Ecto neural progenitor cell (in vitro differentiated cells): ENCODE measurements around the gene ZNF439.
"Not testable (repeated sequence)": the region's sequence is repeated elsewhere in the genome, so short reads cannot be mapped to it uniquely, and the experiment has no call there.

Source experiments
- DNase-seq: peaks from one replicate; pipeline ENCODE4 v3.0.0-alpha.2; 2018; ENCODE audit warnings: low spot score

ZNF439 gene

GRCh38 chr19:11868188-11868587 lies 19.7 kb downstream of the ZNF439 start:
- DNase-seq, result no peak

GRCh38 chr19:11872624-11873023 lies 24.1 kb downstream of the ZNF439 start:
- DNase-seq, result no peak

GRCh38 chr19:11873762-11874161 lies 25.2 kb downstream of the ZNF439 start:
- no peak for DNase-seq

- peak; percentile 58 for DNase-seq
Measured at GRCh38 chr19:11879687-11880266, 31.3 kb downstream of the ZNF439 start.

- DNase-seq, result no peak
Measured at GRCh38 chr19:11880598-11880997, 32.1 kb downstream of the ZNF439 start.

GRCh38 chr19:11881151-11881800 lies 32.8 kb downstream of the ZNF439 start:
- peak; percentile 76 for DNase-seq

GRCh38 chr19:11882606-11883005 lies 34.1 kb downstream of the ZNF439 start:
- DNase-seq, result no peak

GRCh38 chr19:11887234-11887610 lies 38.7 kb downstream of the ZNF439 start:
- no peak for DNase-seq

- peak; percentile 96 for DNase-seq
Measured at GRCh38 chr19:11887611-11888531, 39.3 kb downstream of the ZNF439 start, which contains the start of gene ZNF69. Gene ZNF69, plus strand, starts transcription at chr19:11887782. Its CDS starts 142 bp downstream, at chr19:11887924.

- DNase-seq, result not testable (repeated sequence)
Measured at GRCh38 chr19:11889901-11890300, 41.4 kb downstream of the ZNF439 start.

- no peak for DNase-seq
Measured at GRCh38 chr19:11890634-11891033, 42.1 kb downstream of the ZNF439 start.

- DNase-seq, result no peak
Measured at GRCh38 chr19:11894851-11895250, 46.3 kb downstream of the ZNF439 start.

GRCh38 chr19:11902228-11902627 lies 53.7 kb downstream of the ZNF439 start:
- DNase-seq, result no peak

GRCh38 chr19:11905928-11906327 lies 57.4 kb downstream of the ZNF439 start:
- no peak for DNase-seq

- not testable (repeated sequence) for DNase-seq
Measured at GRCh38 chr19:11911937-11912336, 63.4 kb downstream of the ZNF439 start.

GRCh38 chr19:11914417-11915051 lies 66.0 kb downstream of the ZNF439 start:
- DNase-seq, result not testable (repeated sequence)
